SK-N-SH treated with all-trans-retinoic acid at 6 μM for 48 hours (cell line): ENCODE data around the gene HIF1AN.

Experiments
- BACH2 ChIP-seq: fragments of 250-450 bp; sonication (Bioruptor Pico); IDR thresholded peaks from 2 replicates; pipeline ENCODE4 v1.9.0; 2021; ENCODE audit warnings: mild to moderate bottlenecking, borderline replicate concordance
- ESRRG ChIP-seq: fragments of 250-450 bp; sonication (Bioruptor Pico); IDR thresholded peaks from 2 replicates; pipeline ENCODE4 v1.6.1; 2021; ENCODE audit warnings: mild to moderate bottlenecking
- GLIS3 ChIP-seq: fragments of 250-450 bp; sonication (Bioruptor Pico); IDR thresholded peaks from 2 replicates; pipeline ENCODE4 v1.5.0; 2020; ENCODE audit warnings: mild to moderate bottlenecking, moderate library complexity
- ISL1 ChIP-seq: fragments of 250-450 bp; sonication (Bioruptor Pico); IDR thresholded peaks from 2 replicates; pipeline ENCODE4 v2.1.2; 2022; ENCODE audit warnings: mild to moderate bottlenecking, moderate library complexity
- PATZ1 ChIP-seq: fragments of 250-450 bp; sonication (Bioruptor Pico); IDR thresholded peaks from 2 replicates; pipeline ENCODE4 v1.8.0; 2020; ENCODE audit warnings: mild to moderate bottlenecking, moderate library complexity, borderline replicate concordance
- SNAI2 ChIP-seq: fragments of 250-450 bp; sonication (Bioruptor Pico); IDR thresholded peaks from 2 replicates; pipeline ENCODE4 v1.5.0; 2020; ENCODE audit warnings: mild to moderate bottlenecking, moderate library complexity
- ZFP3 ChIP-seq: fragments of 250-450 bp; sonication (Bioruptor Pico); IDR thresholded peaks from 2 replicates; pipeline ENCODE4 v1.5.0; 2020; ENCODE audit warnings: mild to moderate bottlenecking, moderate library complexity
- ZFP30 ChIP-seq: fragments of 450-650 bp; formaldehyde crosslinking; IDR thresholded peaks from 2 replicates; pipeline ENCODE4 v1.5.0; 2022; ENCODE audit warnings: mild to moderate bottlenecking, moderate library complexity
- TF ChIP-seq, protein P1 (sequence below): fragments of 250-450 bp; sonication (Bioruptor Pico); IDR thresholded peaks from 2 replicates; pipeline ENCODE4 v1.5.1; 2021; ENCODE audit warnings: mild to moderate bottlenecking, moderate library complexity

DNA sequence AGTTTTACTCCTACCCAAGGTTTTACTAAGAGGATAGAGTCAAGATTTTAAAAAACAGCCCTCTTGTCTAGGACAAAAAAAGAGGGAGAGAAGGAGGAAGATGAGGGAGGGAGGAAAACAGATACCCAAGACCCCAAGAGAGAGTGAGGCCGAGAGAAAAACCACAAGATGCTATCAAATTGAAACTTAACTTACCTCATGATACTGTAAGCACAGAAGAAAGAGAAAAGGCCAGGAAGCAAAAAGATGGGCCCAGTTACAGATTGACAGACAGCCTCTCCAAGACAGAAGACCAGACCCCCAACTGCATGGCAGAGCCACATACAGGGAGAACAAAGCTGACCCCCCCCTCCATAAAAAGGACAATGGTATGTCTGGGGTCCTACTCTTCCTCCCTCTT lies 27.5 kb upstream of the HIF1AN start:
- TF ChIP-seq ESRRG (CRISPR knock-in tag) = no peak
- TF ChIP-seq ZFP3 (CRISPR knock-in tag) = no peak
- no peak for TF ChIP-seq SNAI2 (CRISPR knock-in tag)
- TF ChIP-seq, protein P1, sequence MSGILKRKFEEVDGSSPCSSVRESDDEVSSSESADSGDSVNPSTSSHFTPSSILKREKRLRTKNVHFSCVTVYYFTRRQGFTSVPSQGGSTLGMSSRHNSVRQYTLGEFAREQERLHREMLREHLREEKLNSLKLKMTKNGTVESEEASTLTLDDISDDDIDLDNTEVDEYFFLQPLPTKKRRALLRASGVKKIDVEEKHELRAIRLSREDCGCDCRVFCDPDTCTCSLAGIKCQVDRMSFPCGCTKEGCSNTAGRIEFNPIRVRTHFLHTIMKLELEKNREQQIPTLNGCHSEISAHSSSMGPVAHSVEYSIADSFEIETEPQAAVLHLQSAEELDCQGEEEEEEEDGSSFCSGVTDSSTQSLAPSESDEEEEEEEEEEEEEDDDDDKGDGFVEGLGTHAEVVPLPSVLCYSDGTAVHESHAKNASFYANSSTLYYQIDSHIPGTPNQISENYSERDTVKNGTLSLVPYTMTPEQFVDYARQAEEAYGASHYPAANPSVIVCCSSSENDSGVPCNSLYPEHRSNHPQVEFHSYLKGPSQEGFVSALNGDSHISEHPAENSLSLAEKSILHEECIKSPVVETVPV (CRISPR knock-in tag) = no peak
- no peak for TF ChIP-seq ZFP30 (CRISPR knock-in tag)
- TF ChIP-seq BACH2 (CRISPR knock-in tag) = no peak
- no peak for TF ChIP-seq GLIS3
- TF ChIP-seq ISL1 = no peak
- no peak for TF ChIP-seq PATZ1
